ENCODE data around the gene CFAP73. TPM values are rescaled to one million over a fixed set of nuclear protein-coding genes. Genes with fewer than 3 reads are reported as not detected.
A peak's percentile ranks its signal among the peaks of the same experiment; 100 is the strongest.

Gene CFAP73
- total and polyA plus RNA-seq, 4 experiments from 2014 or later: 0.18 TPM; not detected in 3

DNA sequence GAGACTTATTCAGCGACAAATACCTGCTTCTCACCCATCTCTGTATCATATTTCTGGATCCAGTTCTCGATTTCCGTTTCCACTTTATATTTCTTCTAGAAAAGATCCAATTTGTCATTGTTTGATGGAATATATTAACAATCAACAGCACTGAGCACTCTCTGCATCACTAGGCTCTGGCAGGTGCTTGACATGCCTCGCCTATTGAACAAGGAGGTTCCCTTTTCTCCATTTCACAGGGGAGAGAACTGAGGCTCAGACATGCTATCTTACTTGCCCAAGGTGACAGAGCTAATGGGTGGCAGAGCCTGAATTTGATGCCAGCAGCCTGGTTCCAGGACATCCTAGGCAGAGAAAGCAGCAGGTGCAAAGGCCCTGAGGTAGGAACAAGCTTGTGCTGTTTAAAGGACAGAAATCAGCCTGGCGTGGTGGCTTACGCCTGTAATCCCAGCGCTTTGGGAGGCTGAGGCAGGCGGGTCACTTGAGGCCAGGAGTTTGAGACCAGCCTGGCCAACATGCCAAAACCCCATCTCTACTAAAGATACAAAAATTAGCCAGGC is 48.1 kb downstream of the CFAP73 start:
- no peak overlapping the region for H3K4me3 Mint-ChIP-seq
- no peaks in the 10 kb centered on the region for H3K9me3 Mint-ChIP-seq
- ChIA-PET POLR2A (ENCODE audit: partially characterized antibody) (interaction anchor here (0.6 to 2.9 kb wide), 2 partner anchors 11 to 57 kb away, joined by 4 to 14 read pairs; no protein-coding TSS in a partner anchor), CTCF (ENCODE audit: partially characterized antibody) (interaction anchor here (0.6 to 4.1 kb wide), 18 partner anchors 11 to 654 kb away, joined by 3 to 28 read pairs (median 4); partner anchors contain the start of genes CFAP73, SDSL and TPCN1)
- intact Hi-C loops (cut with micrococcal nuclease): loop anchor here (1.0 kb wide), 1 partner anchor 36 kb away; no protein-coding TSS in a partner anchor
- H3K4me1 Mint-ChIP-seq: peaks cover 0 to 4% (median 4%) of the 10 kb centered on the region in 4 donors
- peaks cover 3% of the 10 kb centered on the region for H3K36me3 ChIP-seq (ENCODE audit: insufficient read depth, low read length)
- DNase-seq: no peak
- H3K4me1 ChIP-seq (ENCODE audit: insufficient read depth, low read length): no peaks in the 10 kb centered on the region
- no peaks in the 10 kb centered on the region for H3K27me3 Mint-ChIP-seq
- H3K9me3 ChIP-seq (ENCODE audit: control insufficient read depth in 1 of 2, low read length in 2 of 2): no peaks in the 10 kb centered on the region
- no peaks in the 10 kb centered on the region for H3K36me3 Mint-ChIP-seq
- H3K27ac ChIP-seq (ENCODE audit: low read depth, low read length): no peak overlapping the region
- no peak overlapping the region for H3K4me3 ChIP-seq (ENCODE audit: low read length in 2 of 2)
- no peaks in the 10 kb centered on the region for H3K27me3 ChIP-seq (ENCODE audit: insufficient read depth, low read length)
- H3K27ac Mint-ChIP-seq: peak overlapping the region in 3 of 7 donors; percentile 36 to 73 (median 46)

DNA sequence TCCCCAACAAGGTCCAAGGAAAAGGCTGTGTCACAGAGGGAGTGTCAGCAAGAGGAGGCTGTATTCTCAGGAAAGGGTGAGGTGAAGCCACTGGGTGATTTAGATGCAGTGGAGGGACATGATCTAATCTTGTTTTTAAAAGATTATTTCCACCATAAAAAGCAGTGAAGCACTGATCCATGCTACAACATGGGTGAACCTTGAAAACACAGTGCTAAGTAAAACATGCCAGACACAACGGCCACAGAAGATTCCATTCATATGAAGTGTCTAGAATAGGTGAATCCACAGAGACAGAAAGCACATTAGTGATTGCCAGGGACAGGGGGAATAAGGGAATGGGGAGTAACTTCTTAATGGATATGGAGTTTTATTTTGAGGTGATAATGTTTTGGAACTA is 48.8 kb downstream of the CFAP73 start:
- Histone ChIP-seq H3K9me3 (ENCODE audit: control insufficient read depth in 1 of 2, low read length in 2 of 2) (no peaks in the 10 kb centered on the region), H3K27me3 (ENCODE audit: insufficient read depth, low read length) (no peaks in the 10 kb centered on the region), H3K4me1 (ENCODE audit: insufficient read depth, low read length) (no peaks in the 10 kb centered on the region), H3K4me3 (ENCODE audit: low read length in 2 of 2) (no peak overlapping the region), H3K36me3 (ENCODE audit: insufficient read depth, low read length) (no peaks in the 10 kb centered on the region), H3K27ac (ENCODE audit: low read depth, low read length) (no peak overlapping the region)
- DNase-seq: no peak
- intact Hi-C loops (cut with micrococcal nuclease): no loop called here
- Mint-ChIP-seq H3K27me3 (no peaks in the 10 kb centered on the region), H3K27ac (peak overlapping the region in 2 of 7 donors; percentile 2 to 64), H3K36me3 (no peaks in the 10 kb centered on the region), H3K9me3 (no peaks in the 10 kb centered on the region), H3K4me3 (no peak overlapping the region), H3K4me1 (peaks cover 0 to 4% (median 4%) of the 10 kb centered on the region in 4 donors)
- POLR2A ChIA-PET (ENCODE audit: partially characterized antibody): no interaction called here
- CTCF ChIA-PET (ENCODE audit: partially characterized antibody): interaction anchor here (2.0 to 4.1 kb wide), 2 partner anchors 24 to 227 kb away, joined by 15 to 28 read pairs; partner anchors contain the start of gene TPCN1

DNA sequence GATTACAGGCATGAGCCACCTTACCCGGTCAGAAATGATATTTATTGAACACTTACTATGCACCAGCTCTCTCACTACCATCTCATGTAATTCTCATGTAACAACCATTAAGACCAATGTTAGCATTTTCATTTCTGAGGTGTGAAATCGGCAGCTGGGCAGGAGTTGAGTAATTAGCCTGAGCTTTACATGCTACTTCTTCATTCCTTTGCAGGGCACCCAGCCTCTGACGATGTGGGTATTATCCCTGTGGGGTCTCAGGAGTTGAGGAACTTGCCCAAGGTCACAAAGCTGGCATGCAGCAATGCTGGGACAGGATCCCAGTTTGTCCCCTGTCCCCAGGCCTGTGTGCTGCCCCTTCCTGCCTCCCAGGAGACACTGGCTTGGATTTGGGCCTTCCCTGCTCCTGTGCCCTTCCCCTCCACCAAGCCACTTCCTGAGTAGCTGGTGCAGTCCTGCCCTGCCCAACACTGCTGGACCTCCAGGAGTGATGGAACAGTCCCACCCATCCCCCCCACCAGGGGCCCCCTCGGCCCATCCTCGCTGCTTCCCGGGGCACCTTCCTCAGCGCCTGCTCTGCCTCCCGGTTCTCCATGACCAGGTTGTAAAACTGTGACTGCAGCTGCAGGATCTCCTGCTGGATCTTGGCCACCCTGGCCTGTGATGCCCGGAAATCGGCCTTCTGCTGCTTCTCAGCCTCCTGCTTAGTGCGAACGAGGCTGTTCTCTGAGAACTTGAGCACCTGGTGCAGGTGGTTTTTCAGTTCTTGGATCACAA is 50.7 kb downstream of the CFAP73 start:
- Histone ChIP-seq H3K4me3 (ENCODE audit: low read length in 2 of 2) (no peak overlapping the region), H3K36me3 (ENCODE audit: insufficient read depth, low read length) (no peaks in the 10 kb centered on the region), H3K9me3 (ENCODE audit: control insufficient read depth in 1 of 2, low read length in 2 of 2) (no peaks in the 10 kb centered on the region), H3K27ac (ENCODE audit: low read depth, low read length) (no peak overlapping the region), H3K4me1 (ENCODE audit: insufficient read depth, low read length) (no peaks in the 10 kb centered on the region), H3K27me3 (ENCODE audit: insufficient read depth, low read length) (no peaks in the 10 kb centered on the region)
- CTCF ChIA-PET (ENCODE audit: partially characterized antibody): no interaction called here
- no peak for DNase-seq
- POLR2A ChIA-PET (ENCODE audit: partially characterized antibody): interaction anchor here (0.7 to 0.9 kb wide), 2 partner anchors 8 to 15 kb away, joined by 3 read pairs; partner anchors contain the start of gene RITA1
- intact Hi-C loops (cut with micrococcal nuclease): no loop called here
- Mint-ChIP-seq H3K27me3 (no peaks in the 10 kb centered on the region), H3K36me3 (no peaks in the 10 kb centered on the region), H3K27ac (no peak overlapping the region), H3K4me3 (no peak overlapping the region), H3K9me3 (no peaks in the 10 kb centered on the region), H3K4me1 (peaks cover 0 to 4% (median 2%) of the 10 kb centered on the region in 4 donors)

DNA sequence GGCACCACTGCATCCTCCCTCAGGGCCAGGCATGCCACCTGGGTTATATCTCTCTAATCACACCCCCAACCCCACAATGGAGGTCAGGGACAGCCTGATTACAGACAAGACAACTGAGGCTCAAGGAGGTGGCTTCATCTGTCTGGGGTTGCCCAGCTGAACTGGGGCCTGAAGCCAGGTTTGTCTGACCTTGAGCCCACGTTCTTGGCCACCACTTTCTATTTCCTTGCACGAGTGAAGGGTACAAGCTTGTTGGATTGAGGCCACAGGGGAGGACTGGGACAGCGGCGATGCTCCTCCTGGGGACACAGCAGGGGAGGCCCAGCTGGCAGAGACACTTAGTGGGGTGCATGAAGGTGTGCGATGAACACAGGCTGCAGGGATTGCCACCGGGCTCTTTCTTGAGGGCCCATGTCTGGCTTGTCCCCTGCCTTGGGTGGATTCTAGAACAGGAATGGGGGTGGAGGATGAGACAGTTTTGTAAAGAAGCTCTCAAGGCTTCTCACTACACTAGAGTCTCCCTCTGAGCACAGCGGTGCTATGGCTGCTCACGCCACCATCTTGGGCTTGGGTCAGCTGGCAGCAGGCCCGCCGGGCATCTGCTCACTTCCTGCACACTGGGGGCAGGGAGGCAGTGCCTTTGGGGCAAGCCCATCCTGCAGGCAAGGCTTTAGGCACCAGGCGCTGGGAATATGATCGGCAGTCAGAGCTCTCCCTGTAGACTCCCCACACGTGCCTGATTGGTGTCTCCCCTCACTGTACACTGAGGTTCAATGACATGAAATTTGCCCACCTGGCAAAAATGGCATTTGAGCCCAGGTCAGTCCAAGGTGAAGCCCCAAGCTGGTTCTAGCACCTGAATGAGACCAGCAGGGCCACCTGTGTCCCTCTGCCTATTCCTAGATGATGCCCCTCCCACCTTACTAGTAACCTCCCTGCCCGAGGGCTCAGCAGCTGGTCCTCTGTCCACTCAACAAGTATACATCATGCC is 52.0 kb downstream of the CFAP73 start:
- Histone ChIP-seq H3K27ac (ENCODE audit: low read depth, low read length) (no peak overlapping the region), H3K4me1 (ENCODE audit: insufficient read depth, low read length) (no peaks in the 10 kb centered on the region), H3K36me3 (ENCODE audit: insufficient read depth, low read length) (no peaks in the 10 kb centered on the region), H3K9me3 (ENCODE audit: control insufficient read depth in 1 of 2, low read length in 2 of 2) (no peaks in the 10 kb centered on the region), H3K4me3 (ENCODE audit: low read length in 2 of 2) (no peak overlapping the region), H3K27me3 (ENCODE audit: insufficient read depth, low read length) (no peaks in the 10 kb centered on the region)
- no peak overlapping the region for H3K4me3 Mint-ChIP-seq
- ChIA-PET POLR2A (ENCODE audit: partially characterized antibody) (no interaction called here), CTCF (ENCODE audit: partially characterized antibody) (no interaction called here)
- intact Hi-C loops (cut with micrococcal nuclease): no loop called here
- H3K27ac Mint-ChIP-seq: peak overlapping the region in 1 of 7 donors; percentile 17
- H3K9me3 Mint-ChIP-seq: no peaks in the 10 kb centered on the region
- DNase-seq: no peak
- no peaks in the 10 kb centered on the region for H3K27me3 Mint-ChIP-seq
- H3K4me1 Mint-ChIP-seq: peaks cover 2 to 8% (median 5%) of the 10 kb centered on the region in 4 donors
- no peaks in the 10 kb centered on the region for H3K36me3 Mint-ChIP-seq

DNA sequence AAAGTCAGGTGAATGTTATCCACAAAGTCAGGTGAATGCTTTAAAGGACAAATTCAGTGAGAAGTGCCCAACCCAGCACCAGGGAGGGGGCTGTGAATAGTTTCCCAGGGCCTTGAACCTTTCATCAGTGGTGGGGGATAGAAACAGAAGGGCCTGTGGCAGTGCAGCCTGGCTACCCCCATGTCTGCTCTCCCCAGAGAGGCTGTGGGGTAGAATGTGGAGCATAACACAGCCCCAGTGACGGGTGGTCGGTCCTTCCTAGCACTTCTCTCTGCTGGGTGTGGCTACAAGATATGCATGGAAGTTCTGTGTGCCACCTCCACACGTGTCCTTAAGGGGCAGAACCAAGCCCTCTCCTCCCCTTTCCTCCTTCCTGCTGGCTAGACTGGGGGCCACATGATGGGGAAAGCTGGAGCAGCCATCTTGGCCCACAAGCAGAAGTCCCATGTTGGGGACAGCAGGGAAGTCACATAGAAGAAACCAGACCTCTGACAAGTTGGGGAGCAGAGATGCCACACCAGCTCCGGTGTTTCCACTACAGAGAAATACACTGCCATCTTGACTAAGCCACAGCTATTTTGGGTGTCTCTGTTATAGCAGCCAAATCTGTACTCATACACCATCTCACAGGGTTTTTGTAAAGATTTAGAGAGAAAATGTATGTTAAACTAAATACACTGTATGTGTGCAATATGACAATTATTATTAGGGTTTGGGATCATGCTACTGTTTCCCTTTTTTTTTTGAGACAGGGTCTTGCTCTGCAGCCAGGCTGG is 53.0 kb downstream of the CFAP73 start:
- Mint-ChIP-seq H3K4me3 (no peak overlapping the region), H3K9me3 (no peaks in the 10 kb centered on the region), H3K27me3 (no peaks in the 10 kb centered on the region), H3K36me3 (no peaks in the 10 kb centered on the region), H3K4me1 (peaks cover 4 to 11% (median 8%) of the 10 kb centered on the region in 4 donors), H3K27ac (no peak overlapping the region)
- no peak for DNase-seq
- no peaks in the 10 kb centered on the region for H3K36me3 ChIP-seq (ENCODE audit: insufficient read depth, low read length)
- ChIA-PET POLR2A (ENCODE audit: partially characterized antibody) (interaction anchor here (0.6 kb wide), 1 partner anchor 14 kb away, joined by 3 read pairs; no protein-coding TSS in a partner anchor), CTCF (ENCODE audit: partially characterized antibody) (interaction anchor here (1.4 to 1.5 kb wide), 2 partner anchors 12 to 29 kb away, joined by 3 read pairs; no protein-coding TSS in a partner anchor)
- no peak overlapping the region for H3K4me3 ChIP-seq (ENCODE audit: low read length in 2 of 2)
- no peak overlapping the region for H3K27ac ChIP-seq (ENCODE audit: low read depth, low read length)
- H3K27me3 ChIP-seq (ENCODE audit: insufficient read depth, low read length): no peaks in the 10 kb centered on the region
- H3K9me3 ChIP-seq (ENCODE audit: control insufficient read depth in 1 of 2, low read length in 2 of 2): no peaks in the 10 kb centered on the region
- intact Hi-C loops (cut with micrococcal nuclease): loop anchor here (1.0 kb wide), 1 partner anchor 15 kb away; no protein-coding TSS in a partner anchor
- H3K4me1 ChIP-seq (ENCODE audit: insufficient read depth, low read length): peaks cover 5% of the 10 kb centered on the region

Data from CD4-positive, alpha-beta memory T cell (primary cell).